GM18870 (cell line): ENCODE measurements around the gene CMIP.

Source experiments
- ATAC-seq: cut with Tn5 transposase; IDR thresholded peaks from one replicate; pipeline ENCODE4 v1.9.1; 2021; ENCODE audit warnings: moderate library complexity; ENCODE audit not compliant: unreplicated experiment

CMIP gene

DNA sequence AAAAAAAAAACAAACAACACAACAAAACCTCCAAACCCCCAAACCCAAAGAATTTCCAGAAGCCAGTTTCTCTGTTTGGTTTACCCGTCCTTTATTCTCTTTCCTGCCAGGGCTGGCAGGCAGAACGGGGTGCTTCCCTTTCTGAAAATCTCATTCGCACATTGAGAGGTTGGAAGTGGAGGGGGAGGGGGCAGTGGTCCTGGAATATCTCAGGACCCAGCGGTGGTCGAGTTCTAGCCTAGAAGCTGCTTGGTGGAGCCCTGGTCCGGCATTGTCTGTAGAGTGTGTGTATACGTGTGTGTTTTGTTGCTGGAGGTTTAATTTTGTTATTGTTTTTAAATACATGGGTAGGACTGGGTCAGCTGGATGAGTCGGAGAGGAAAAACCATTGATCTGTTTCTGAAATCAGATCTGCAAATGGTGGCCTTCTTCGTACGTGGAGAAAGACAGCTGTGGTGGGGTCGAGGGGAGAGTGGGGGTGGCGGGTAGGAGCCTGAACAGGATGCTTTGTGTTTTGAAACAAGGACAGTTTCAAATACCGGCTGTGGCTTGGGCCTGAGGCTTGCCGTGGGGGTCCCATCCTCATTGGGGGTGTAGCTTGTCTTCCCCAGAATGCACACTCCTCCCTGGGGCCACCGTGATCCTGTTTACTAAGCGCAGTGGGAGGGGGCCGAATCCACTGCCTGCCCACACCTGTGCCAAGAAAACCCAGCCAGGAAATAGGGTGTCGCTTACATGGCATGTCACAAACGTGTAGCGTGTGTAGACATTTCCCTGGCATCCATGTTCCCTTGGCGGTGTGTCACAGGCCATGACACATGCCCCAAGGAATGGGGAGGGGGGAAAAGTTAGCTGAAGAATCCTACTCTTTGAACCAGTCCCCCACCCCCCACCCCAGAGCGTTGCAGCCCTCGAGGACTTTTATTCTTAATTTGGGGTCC lies 1.6 kb downstream of the CMIP start:
- no peak for ATAC-seq

DNA sequence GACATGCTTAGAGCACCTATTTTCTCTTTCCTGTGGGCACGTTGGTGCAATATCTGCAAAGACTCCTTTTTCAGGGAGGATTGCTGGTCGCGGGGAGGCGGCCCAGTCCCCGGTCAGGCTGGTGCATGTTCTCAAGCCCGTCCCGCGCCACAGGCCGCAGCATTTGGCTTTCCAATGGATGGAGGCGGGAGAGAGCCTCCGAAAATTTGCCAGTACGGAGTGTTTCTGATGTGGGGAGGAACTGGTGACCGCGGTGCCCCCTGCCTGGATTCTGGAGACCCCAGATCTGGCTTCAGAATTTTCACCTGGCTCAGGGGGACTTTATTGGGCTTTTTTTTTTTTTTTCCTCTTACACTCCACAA lies 2.3 kb downstream of the CMIP start:
- ATAC-seq, result no peak

DNA sequence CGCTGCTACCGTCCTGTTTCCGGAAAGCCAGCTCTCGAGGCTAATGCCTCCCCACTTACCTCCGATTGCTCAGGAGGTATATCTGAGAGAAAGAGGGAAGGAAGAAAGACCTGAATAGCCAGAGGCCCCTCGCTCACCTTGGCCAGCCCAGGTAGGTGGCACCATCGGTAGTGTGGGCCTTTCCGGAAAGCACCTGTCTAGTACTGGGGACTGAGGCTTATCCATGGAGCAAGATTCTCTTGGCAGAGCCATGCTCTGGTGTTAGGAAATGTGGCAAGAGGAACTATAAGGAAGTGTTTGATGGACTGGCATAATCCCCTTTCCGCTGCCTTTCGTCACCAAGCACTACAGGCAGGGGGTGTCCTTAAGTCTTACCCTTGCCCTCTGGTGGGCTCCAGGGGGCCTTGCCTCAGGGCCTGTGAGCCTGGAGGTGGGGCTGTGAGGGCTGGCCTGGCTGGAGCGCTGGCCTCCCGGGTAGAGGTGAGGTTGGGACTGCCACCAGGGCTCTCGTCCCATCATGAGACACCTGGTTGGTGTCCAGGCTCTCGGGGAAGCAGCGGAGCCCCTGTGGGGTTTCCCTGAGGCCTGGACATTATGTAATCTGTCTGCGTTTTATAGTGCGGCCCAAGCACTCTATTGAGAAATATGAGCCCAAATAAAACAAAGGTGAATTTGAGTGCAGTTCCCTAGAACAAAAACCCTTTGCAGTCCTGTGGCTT lies 2.9 kb downstream of the CMIP start:
- no peak for ATAC-seq

DNA sequence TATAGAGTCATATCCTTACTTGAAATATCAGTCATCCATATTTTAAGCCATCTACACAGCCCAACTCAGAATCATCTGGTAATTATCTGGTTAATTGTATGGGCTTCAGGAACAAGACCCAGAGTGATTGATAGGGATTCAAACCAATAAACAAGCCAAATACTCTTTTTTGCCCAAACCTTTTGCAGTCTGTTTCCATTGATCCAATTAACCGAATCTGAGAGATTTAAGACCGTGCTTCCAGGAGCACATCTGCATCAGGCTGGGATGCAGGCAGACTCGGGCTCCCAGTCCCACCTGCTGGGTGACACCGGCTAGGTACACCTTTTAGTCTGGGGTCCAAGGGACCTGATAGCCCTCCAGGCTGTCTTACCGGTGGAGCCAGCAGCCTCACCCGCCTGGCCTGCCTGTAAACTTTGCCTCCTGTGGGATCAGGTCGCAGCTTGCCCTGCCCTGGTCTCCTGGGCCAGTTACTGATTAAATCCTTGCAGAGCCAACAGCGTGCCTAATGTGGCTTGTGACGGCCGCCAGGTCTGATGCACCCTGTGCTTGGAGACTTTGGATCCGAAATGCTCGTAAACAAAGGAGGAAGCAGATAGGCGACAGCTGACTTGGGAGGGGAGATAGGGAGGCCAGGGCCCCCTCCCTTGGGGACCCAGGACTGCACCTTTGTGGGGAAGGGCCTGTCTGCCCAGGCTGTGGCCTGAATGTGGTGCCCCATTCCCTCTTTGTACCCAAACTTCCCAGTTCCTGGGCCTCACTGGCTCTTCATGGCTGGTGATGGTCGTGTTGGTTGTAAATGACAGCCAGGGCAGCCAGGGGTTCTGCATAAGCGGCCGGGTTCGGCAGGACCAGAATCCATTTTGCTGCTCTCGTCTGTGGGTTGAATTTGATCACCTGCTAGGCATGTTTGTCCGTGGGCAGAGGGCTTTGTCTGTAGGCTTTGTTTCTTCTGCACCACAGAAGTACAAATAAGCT lies 3.8 kb downstream of the CMIP start:
- no peak for ATAC-seq

DNA sequence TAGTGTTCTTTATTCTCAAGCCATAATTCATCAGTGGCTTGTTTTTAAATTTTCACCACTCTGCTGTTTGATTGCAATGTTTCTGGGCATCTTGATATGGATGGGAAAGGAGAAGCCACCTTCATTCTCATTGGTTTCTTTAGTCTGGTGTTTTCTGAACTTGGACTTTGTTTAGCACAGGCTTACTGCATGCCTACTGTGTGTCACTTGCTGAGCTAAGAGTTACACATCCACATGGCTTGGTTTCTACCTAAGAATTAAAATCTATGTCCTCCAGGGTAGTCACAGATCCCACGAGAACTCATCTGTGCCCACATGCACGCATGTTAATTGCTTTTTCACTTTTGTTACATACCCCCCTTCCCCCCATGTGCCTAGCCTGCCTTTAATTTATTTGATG lies 4.6 kb downstream of the CMIP start:
- ATAC-seq, result no peak

DNA sequence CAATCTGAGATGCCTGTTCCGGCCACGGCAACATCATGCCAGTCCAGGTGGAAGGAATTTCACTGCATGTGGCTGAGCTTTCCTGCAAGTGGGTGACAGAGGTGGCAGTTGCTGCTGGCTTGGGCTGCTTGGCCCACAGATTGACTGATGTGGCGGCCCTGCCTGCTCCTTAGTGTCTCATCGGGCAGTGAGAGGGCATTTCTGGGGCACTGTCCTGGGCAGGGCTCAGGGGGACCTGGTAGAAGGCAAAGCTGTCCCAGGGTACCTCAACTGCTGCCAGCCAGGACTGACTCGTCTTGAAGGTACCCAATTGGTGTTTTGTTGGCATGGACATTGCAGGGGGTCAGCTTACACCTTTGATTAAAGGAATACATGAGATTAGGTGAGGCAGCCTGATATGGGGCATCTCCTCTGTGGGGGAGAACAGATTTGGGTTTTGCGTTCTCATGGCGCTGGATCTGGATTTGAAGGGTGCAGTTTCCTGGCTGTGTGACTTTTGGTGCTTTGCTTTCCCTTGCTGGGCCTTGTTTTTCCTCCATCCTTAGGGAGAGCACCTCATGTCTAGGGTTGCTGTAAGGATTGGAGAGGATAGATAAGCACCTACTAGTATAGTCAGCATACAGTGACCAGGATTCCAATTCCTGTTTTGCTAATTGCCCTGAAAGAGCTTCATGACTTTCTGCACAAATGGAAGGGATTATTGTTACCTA lies 5.4 kb downstream of the CMIP start:
- no peak for ATAC-seq

DNA sequence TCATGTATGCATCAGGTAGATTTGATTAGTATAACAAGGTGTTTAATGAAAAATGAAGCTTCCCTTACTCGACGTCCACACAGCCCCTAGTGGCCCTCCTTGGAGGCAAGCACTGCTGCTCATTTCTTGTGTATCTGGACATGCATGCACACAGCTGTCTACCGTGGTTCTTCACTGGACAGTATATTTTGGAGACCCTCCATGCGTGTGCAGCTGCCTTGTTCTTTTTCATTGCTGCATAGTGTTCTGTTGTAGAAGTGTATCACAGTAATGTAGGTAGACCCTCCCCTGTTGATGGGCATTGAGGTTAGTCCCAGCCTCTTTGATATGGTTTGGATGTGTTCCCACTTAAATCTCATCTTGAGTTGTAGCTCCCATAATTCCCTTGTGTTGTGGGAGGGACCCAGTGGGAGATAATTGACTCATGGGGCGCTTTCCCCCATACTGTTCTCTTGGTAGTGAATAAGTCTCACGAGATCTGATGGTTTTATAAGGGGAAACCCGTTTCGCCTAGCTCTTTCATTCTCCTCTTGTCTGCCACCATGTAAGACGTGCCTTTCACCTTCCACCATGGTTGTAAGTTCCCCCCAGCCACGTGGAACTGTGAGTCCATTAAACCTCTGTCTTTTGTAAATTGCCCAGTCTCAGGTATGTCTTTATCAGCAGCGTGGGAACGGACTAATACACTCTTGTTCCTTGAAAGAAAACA lies 6.3 kb downstream of the CMIP start:
- no peak for ATAC-seq

DNA sequence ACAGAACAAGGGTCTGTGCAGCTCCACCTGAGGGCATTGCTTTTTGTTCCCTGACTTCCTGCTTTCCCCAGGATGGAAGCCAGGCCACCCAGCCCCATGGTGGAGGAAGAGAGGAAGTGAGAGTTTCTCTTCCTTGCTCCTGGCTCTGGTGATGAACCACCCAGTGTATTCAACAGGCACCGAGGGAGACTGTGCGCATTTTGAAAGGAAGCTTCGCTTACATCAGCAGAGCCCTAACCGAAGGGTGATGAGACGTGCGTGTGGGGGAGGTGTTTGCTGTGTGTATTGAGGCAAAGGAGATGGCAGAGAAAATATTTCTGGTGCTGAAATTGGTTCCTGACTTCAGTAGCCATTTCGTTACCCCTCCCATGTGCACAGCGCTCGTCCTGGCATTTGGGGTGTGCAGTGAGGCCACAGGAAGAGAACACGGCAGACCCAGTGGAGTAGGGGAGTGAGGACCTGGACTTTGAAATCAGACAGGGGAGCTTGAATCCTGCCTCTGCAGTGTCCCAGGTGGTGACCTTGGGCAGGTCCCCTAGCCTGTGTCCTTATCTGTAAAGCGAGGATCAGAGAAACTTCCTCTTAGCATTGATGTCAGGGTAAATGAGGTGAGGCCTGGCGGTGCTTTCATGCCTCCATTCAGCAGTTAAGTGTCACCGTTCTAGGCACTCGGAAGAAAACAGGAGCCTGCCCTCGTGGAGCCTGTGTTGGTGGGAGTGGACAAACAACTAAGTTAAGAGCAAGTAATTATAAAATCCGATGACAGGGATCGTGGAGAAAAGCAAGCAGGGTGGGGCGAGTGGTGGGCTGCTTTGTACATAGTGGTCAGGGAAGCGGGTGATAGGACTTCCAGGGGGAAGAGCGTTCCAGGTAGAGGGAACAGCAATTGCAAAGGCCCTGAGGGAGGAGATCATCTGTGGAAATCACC lies 7.4 kb downstream of the CMIP start:
- no peak for ATAC-seq

DNA sequence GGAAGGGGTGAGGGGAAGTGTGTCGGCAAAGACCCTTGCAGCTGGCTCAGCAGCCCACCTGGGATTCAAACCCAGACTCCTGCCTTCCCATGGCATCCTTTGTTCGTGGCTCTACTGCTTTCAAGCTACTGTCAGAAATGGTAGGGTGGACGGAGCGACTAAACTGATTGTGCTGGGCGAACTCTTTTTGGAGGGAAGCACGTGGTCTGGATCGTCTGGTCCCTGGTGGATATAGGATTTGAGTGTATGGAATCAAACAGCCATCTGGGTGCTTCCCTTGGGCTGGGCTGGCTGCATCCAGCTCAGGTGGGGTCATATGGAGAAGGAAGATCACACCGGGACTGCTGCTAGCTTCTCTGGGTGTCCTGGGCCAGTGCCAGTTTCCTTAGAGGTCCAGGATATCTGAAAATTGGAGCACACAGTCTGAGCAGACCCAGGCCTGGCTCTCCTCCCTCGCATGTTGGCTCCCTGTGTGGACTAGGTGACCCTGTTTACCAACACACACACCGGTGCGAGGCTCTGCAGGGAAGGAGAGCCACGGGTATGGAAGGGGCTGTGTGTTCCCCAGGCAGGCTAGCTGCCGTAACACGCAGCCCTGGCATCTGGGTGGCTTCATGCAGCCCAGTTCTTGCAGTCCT lies 8.6 kb downstream of the CMIP start:
- no peak for ATAC-seq

DNA sequence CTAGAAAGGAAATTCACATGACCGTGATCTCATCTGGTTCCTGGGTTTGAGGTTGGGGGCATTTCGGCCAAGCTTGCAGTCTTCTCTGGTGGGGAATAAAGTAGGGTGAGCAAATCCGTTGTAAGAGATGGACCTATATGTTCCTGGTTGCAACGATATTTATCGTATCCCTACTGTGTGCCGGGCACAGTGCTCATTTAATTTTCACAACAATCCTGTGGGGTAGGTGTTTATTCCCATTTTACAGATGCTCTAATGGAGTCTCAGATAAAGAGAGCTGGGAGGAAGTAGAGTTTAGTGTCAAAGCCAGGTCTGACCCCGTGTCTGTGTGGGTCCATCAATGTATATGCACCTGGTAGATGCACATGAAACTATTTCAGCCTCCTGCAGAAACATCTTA lies 9.4 kb downstream of the CMIP start:
- no peak for ATAC-seq

DNA sequence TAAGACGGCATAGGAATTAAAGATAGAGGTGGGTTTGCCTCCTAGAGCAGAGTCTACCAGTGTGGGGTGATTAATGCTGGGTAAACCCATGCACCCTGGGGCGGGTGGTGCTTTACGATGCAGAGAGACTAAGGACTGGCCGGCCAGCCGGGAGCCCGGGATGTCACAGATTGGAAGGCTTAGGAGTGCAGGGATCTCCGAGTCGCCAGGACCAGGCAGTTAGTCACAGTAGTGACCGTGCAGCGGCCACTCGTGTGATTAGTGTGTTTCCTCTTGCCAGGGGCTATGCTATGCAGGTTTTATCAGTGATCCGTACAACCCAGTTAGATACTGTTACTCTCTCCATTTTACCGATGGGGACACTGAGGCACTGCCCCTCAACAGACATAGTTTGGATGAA lies 10.4 kb downstream of the CMIP start:
- no peak for ATAC-seq

DNA sequence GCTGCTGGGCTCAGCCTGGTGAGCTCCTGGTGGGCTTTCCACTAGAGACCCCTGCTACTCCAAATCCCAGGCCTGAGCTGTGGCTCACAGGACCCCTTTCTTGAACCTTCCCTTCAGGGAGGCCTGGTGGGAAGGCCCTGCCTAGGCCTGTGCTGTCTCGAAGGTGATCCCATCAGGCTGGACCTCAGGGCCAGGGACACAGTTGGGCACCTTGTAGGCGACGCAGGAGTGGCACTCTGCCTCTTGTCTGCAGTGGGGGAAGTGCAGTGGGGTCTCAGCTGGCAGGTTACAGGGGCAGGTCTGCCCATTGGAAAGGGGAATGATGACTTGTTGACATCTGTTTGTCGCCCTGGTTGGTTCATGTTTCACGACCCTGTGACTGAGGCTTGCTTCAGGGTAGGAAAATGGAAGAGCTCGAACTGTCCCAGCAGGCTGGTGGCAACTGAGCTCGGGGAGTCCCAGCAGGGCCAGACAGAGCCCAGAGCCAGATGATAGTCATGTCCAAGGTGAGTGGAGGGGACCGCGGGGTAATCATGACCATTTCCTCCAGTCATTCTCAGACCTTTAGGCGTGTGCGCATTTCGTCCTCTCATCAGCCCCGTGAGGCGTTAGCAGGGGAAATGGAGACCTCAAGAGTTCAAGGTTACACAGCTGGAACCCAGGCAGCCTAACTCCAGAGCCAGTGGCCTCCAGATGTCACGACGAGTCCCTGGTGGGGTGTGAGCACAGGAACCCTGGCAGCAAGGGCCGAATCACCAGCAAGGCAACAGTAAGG lies 11.3 kb downstream of the CMIP start:
- no peak for ATAC-seq

DNA sequence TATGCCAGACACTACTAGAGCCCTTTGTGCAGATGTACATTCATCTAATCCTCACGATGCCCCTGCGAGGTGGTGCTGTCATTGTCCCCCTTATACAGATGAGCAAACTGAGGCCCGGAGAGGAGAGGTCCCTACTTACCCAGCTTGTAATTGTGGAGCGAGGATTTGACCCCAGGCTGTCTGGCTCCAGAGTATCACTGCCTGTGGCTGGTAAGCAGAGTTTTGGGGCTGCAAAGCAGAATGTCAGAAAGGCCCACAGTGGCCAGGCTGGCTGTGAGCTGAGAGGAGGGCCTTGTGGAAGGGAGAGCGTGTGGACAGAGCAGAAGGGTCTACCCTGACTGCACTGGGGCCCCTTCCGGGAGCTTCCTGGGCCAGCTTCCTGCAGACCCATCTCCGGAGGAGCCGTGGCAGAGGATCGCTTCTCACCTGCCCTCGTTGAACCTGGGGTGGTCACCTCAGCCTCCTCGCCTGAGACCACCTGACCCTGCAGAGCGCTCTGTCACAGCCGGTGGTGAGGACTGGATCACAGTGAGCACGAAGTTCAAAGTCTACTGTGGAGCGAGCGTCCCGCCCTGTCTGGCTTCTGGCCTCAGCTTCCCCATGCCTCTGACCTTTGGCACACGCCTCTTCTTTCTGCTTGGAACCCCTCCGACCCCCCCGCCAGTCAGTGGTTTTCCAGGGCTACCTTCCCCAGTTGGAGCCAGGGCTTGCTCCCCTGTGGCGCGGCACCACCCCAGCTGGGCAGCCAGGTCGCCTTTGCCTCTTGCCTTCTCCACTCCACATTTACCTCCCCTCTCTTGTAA lies 12.1 kb downstream of the CMIP start:
- no peak for ATAC-seq

DNA sequence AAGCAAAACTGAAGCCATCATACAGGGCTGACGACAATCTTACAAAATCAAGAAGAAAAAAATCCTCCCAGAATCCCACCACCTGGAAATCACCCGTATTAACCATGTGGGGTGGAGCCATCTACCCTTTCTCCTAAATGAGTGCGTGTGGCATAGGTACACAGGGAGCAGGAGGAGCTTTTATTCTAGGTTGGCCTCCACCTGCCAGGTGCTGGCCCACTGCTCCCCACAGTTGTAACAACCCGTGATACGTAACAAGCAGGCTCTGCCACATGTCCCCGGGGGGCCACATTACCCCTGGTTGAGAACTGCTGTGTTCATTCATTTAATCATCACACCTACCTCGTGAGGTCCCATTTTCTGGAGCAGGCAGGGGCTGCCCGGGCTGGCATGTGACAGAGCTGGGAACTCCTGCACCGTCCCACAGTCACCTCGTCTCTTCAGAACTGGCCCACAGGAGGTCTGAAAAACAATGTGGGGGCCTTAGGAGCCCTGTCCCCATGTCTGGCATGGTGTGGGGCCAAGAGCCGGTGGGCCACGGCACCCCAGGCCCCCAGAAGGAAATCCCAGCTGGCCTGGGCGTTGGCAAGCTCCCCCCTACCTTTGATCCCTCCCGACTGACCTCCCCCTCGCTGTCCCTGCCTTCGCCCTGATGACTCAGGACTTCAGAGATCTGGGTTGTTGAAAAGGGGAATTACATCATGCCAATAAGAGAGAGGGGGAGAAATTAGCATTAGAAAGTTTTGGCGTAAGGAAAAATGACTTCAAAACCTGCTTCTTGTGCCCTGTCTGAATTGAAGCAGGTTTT lies 12.9 kb downstream of the CMIP start:
- ATAC-seq, result no peak

DNA sequence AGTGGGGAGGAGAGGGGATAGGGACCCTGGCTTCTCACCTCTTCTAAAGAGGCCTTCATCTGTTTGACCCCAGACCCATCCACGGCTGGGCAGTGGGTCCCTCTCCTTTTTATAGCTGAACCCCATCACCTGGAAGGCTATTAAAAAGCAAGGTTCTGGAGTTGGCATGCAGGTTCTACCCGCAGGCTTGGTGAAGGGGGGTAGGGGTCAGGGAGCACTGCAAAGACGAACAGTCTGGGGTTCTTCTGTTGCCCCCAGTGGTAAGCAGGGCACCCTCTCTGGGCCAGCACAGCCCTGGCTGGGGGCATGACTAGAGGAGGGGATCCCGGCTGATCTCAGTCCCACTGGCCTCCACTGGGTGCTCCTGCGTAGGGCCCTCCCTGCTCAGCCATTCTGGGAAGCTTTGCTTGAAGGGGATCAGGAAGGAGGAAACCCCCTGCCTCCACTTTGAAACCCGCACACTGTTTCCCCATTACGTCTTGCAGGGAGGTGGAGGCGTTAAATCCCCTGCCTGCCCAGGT lies 13.6 kb downstream of the CMIP start:
- no peak for ATAC-seq
